T1000 (cell line): ENCODE data around the gene USP10.
"Not testable (repeated sequence)": the region's sequence is repeated elsewhere in the genome, so short reads cannot be mapped to it uniquely, and the experiment has no call there.

ENCODE experiments used
- DNase-seq: peaks from one replicate; lab custom pipeline; 2025; ENCODE audit warnings: mixed read lengths; lab: John Stamatoyannopoulos, UW

Gene USP10

GRCh38 chr16:84726669-84727467 lies 27.1 kb downstream of the USP10 start:
- no peak for DNase-seq

- no peak for DNase-seq
Observed at GRCh38 chr16:84728853-84729424, 29.1 kb downstream of the USP10 start.

DNA sequence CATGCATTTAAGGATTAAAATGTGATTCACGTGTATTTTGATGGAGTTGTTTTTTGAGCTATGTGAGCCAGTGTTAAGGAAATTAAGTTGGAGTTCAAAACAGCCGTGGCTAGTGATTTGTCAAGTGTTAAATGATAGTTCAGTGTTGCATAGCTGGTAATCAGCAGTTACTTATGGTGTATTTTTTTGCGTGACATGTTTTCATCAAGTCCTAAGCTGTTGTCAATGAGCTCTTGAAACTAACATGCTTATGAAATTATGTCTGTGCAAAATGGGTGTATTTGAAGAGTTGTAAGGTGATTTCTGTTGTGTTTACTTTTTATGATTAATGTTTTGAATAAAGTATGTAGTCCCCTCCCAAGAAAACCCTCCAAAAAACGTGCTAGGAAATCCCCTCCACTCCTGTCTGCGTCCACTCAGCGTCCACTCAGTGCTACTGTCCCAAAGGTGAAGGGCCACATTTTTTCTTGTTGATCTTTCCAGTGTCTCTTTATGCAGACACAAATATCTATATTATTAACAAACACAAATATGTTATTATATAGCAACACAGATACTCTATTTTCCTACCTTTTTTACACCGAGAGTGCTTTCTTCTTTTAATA lies 30.0 kb downstream of the USP10 start:
- no peak for DNase-seq

DNA sequence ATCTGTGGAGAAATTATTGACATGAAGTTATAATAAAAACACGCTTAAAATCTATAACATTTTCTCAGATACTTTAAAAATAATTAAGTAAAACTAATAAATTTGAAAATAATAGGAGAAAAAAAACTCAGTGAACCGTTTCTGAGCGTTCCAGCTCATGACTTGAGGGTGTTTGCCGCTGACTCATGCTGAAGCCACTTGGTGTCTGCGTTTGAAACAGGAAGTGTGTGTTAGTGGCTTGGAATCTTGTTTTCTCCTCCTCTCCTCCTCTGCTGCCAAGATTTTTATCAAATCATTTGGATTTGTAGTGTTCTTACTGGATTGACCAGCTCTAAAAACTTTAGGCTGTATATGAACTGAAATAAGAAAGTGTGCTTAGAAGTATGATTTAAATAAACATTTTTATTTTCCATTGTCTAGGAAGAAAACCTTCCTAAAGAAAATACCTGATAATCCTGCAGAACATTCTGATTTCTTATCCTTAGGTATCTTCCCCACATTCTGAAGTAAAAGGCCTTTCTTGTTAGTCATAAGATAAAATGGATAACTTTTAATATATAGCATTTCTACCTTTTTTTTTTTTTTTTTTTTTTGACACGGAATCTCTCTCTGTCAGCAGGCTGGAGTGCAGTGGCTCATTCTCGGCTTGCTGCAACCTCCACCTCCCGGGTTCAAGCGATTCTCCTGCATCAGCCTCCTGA lies 30.8 kb downstream of the USP10 start:
- peak; percentile 15 for DNase-seq

GRCh38 chr16:84732332-84732673 lies 32.5 kb downstream of the USP10 start:
- not testable (repeated sequence) for DNase-seq

- no peak for DNase-seq
Observed at GRCh38 chr16:84732674-84733352, 33.0 kb downstream of the USP10 start.

GRCh38 chr16:84735849-84736586 lies 36.2 kb downstream of the USP10 start:
- DNase-seq, result no peak

DNA sequence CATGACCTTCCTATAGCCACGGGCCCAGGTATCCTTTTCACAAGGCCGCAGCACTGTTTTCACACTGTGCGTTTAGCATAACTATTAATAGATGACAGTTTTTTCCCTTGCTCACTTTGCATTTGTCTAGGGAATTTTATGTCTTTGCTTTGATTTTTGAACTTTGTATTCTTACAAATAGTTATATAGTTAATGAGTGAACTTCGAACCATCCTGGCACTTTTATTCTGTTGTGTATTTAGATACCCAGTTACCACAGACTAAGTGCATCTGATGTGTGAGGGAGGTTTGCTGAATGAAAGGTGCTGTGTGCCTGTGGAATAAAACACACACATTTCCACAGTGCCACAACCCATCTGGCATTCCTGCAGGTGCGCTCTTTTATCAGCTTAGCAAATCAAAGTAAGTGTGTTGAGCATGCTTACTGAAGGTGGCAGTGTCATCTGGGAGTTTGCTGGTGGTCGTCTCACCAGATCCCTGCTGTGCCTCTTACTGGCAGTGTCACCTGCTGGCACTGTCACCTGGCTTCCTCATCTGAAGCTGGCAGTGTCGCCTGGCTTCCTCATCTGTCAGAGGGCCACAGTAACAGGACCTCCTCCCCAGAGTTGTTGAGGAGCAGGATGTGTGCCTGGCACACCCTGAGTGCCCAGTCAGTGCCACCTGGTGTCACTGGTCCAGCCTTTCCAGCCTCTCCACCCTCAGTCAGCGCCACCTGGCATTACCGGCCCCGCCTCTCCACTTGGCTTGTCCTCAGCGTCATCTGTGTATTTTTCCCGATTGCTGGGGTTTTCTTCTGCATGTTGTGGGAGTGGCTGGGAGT lies 37.6 kb downstream of the USP10 start:
- no peak for DNase-seq

DNA sequence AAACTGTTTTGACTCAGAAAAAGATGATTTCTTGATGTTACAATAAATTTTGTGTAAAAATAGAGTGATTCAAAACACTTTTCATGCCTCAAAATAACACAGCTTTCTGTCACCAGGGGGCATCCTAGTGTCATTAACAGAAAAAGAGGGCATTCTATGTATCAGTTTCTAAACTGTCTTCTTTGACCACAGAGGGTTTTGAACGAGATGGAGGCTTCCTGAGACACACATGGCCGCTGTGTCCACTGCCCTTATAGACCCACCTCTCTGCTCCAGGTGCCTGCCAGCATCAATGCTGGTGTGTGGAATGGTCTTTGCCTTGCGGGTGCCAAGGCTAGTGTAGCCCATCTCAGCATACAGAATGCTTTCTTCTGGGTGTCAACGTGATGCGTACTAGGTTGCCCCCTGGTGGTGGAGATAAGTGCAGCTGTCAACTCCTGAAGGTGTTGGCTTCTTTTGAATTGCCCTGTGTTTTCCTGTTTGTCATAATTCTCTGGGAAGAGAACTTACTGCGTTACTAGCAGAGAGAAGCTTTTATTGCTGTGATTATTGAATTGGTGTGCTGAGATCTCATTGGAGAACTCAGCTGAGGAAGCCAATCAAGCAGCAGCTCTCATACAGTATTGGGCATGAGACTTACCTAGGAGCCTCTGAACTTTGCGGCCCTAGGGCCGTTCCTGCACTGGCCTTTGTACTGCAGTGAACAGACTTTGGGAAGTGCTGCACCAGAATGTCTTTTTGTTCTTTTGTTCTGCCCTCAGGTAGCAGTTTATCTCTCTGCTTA lies 38.6 kb downstream of the USP10 start:
- DNase-seq, result peak; percentile 21

DNA sequence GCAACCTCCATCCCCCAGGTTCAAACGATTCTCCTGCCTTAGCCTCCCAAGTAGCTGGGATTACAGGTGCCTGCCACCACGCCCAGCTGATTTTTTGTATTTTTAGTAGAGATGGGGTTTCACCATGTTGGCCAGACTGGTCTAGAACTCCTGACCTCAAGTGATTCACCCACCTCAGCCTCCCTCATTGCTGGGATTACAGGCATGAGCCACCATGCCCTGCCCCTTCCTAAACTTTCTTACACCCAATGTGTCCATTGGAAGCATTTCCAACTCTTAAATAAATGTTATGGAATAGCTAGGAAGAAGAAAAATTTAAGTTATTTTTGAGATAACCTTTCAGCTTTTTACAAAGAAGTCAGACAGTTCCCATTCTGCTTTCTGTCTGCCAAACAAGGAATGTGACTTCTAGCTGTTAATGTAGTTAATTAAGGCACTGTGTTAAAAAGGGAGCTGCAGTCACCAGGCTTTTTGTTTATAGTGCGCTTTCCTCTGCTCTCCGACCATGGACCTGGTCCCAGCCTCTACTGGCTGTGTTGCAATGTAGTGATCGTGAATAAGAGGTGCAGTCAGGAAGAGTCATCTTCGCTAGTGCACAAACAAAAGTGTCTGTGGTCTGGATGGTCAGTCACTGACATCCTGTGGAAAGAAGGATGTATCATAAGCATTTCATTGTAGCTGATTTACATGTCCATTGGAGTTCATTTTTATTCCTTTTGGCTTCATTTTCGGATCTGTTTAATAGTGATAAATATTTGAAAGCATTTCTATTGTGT lies 39.7 kb downstream of the USP10 start:
- peak; percentile 4 for DNase-seq

DNA sequence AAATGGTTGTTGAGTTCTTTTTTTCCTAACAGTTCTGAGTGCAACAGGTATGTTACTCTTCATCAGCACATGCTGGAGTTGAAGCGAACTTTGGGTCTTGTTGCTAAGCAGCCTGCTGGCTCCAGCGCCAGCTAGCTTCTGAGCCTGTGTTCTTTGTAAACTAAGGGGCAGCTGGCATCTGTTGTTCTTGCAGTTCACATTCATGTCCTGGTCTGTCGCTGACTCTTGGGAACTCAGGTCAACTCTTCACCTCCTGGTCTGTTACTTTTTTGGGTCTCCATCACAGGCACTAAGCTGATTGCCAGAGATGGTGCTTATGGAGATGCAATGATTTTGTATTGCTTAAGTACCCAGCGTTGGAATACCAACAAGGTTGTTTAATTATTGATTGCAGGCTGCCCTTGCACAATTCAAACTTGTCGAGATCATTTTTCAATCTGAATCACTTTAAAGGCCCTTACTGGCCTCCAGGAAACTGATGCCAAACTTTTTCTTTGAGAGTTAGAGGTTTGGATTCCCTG lies 40.9 kb downstream of the USP10 start:
- DNase-seq, result no peak

DNA sequence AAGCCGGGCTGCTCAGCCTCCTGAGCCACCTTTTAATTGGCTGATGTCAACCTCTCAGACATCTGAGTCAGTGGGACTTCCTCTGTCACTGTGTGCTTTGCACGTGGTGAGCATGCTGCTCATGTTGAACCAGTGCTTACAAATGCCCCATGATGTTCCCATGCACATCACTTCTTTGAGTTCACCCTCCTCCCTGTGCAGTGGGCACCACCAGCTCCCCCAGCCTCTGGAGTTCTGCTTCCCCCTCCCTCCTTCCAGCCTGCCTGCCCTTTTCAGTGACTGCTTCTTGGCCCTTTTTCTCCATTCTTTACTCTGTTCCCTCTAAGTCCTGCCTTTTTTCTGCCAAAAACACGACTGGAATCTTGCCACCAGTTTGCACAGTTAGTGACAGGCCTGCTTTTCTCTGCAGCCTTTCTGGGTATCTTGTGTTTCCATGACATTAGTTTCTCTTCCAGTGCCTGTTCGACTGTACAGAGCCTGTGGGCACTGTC lies 41.6 kb downstream of the USP10 start:
- no peak for DNase-seq

DNA sequence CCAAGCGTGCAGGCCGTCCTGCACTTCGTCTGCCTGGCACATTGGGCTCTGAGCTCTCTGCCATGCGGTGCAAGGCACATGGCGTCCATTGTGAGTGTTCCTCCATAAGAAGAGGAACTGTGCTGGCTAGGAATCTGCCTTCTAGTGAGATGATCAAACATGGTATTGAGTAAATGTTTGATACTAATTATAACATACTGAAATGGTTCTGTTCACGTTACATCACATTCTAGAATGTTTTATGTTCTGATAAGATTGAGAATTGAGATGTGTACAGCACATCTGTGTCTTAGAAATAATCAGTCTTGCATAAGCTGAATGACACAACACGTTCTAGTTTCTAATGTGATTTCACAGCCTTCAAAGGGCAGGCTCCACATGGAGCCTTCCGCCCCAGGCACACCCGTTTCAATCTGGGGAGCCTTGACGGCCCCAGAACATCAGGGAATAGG lies 42.9 kb downstream of the USP10 start:
- DNase-seq, result no peak

- DNase-seq, result no peak
Observed at GRCh38 chr16:84746231-84746630, 46.4 kb downstream of the USP10 start.

GRCh38 chr16:84746875-84747274 lies 47.1 kb downstream of the USP10 start:
- no peak for DNase-seq

- DNase-seq, result not testable (repeated sequence)
Observed at GRCh38 chr16:84748247-84748646, 48.4 kb downstream of the USP10 start.

- DNase-seq, result no peak
Observed at GRCh38 chr16:84749072-84749471, 49.3 kb downstream of the USP10 start.

DNA sequence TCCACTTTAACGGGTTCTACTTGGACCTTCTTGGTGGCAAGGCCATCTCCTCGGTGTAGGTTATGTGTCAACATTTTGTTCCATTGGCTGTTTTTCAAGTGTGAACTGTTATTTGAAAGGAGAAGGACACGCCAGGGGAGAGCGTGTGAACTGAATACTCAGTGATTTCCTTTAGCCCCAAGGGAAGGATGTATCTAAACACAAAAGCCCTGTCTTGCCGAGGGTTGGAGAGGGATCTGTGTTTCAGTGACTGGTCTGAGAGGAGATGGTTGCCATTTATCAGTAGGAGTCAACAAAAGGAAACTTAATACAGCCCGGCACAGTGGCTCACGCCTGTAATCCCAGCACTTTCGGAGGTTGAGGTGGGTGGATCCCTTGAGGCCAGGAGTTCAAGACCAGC lies 50.0 kb downstream of the USP10 start:
- DNase-seq, result no peak

DNA sequence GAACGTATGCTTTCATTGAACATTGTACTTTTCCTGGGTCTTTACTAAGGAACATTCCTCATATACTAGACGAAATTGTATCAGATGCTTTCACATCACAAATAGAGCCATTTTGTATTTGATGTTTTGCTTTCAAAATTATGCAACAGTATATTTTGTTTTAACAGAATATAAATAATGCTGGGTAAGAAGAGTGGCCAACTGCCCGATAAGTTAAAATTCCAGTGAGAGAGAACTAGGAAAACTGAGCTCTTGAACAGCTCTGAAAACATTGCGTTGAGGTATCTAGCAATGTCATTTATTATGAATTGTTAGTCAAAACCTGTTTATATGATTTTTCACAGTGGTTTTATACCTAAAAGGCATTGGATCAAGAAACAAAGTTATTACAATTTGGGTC lies 50.8 kb downstream of the USP10 start:
- DNase-seq, result no peak
